ENCODE data around the gene NME1. TPM values are rescaled to one million over a fixed set of nuclear protein-coding genes. Genes with fewer than 3 reads are reported as not detected.
A peak's percentile ranks its signal among the peaks of the same experiment; 100 is the strongest.

Gene NME1
- total RNA-seq, 2 experiments from 2014 or later: 11.0 to 15.6 TPM

GRCh38 chr17:51152766-51153209 is 571 bp upstream of the NME1 start:
- CTCF ChIA-PET: interaction anchor here (0.5 to 2.9 kb wide), 30 partner anchors 10 to 755 kb away, joined by 3 to 67 read pairs (median 4); partner anchors contain the start of genes LRRC59, NME2 and SPAG9
- H3K36me3 Mint-ChIP-seq (ENCODE audit: low read depth): peaks cover 9% of the 10 kb centered on the region
- H3K4me1 Mint-ChIP-seq (ENCODE audit: low read depth): peaks cover 13% of the 10 kb centered on the region
- TF ChIP-seq CTCF (IDR thresholded peaks at IDR 0.05): no peak
- H3K4me1 ChIP-seq (ENCODE audit: insufficient read depth, low read length): peaks cover 20% of the 10 kb centered on the region
- no peaks in the 10 kb centered on the region for H3K36me3 ChIP-seq (ENCODE audit: insufficient read depth, low read length)
- H3K9me3 Mint-ChIP-seq: no peaks in the 10 kb centered on the region
- H3K27ac ChIP-seq (ENCODE audit: low read depth in 1 of 2, low read length in 2 of 2): peak overlapping the region; percentile 53 to 74
- no peaks in the 10 kb centered on the region for H3K27me3 Mint-ChIP-seq
- no peak for ATAC-seq (ENCODE audit: poor library complexity)
- no peak for DNase-seq
- H3K27ac Mint-ChIP-seq: no peak overlapping the region
- H3K4me3 Mint-ChIP-seq: no peak overlapping the region
- POLR2A ChIA-PET: interaction anchor here (0.6 to 2.1 kb wide), 22 partner anchors 9 to 844 kb away, joined by 3 to 40 read pairs (median 4); partner anchors contain the start of genes ANKRD40, LUC7L3, MBTD1 and NME2
- intact Hi-C loops (cut with DNase I, micrococcal nuclease): loop anchor here (1.0 to 10.0 kb wide), 9 partner anchors 31 to 435 kb away; partner anchors contain the start of genes LUC7L3 (in 1 of the 2), MBTD1 (in 1 of the 2), SPAG9 (in 1 of the 2) and TOB1 (in 1 of the 2)
- no peaks in the 10 kb centered on the region for H3K27me3 ChIP-seq (ENCODE audit: control insufficient read depth in 1 of 2, insufficient read depth in 2 of 2, low read length in 2 of 2)
- H3K9me3 ChIP-seq (ENCODE audit: control insufficient read depth in 1 of 2, insufficient read depth in 1 of 2, low read length in 2 of 2): no peaks in the 10 kb centered on the region
- H3K4me3 ChIP-seq (ENCODE audit: low read length): peak overlapping the region; percentile 27

GRCh38 chr17:51154176-51154575 is 817 bp downstream of the NME1 start:
- Histone ChIP-seq H3K27ac (ENCODE audit: low read depth in 1 of 2, low read length in 2 of 2) (peak overlapping the region in 1 of 2 donors; percentile 22), H3K27me3 (ENCODE audit: control insufficient read depth in 1 of 2, insufficient read depth in 2 of 2, low read length in 2 of 2) (no peaks in the 10 kb centered on the region), H3K9me3 (ENCODE audit: control insufficient read depth in 1 of 2, insufficient read depth in 1 of 2, low read length in 2 of 2) (no peaks in the 10 kb centered on the region), H3K36me3 (ENCODE audit: insufficient read depth, low read length) (no peaks in the 10 kb centered on the region), H3K4me1 (ENCODE audit: insufficient read depth, low read length) (peaks cover 20% of the 10 kb centered on the region), H3K4me3 (ENCODE audit: low read length) (peak overlapping the region; percentile 94)
- Mint-ChIP-seq H3K27ac (no peak overlapping the region), H3K27me3 (no peaks in the 10 kb centered on the region), H3K4me1 (ENCODE audit: low read depth) (peaks cover 13% of the 10 kb centered on the region), H3K9me3 (no peaks in the 10 kb centered on the region), H3K4me3 (no peak overlapping the region), H3K36me3 (ENCODE audit: low read depth) (peaks cover 20% of the 10 kb centered on the region)
- no peak for TF ChIP-seq CTCF (IDR thresholded peaks at IDR 0.05)
- ChIA-PET POLR2A (interaction anchor here (1.0 to 2.1 kb wide), 6 partner anchors 12 to 154 kb away, joined by 3 to 40 read pairs (median 12); partner anchors contain the start of genes NME2 and SPAG9), CTCF (interaction anchor here (1.0 to 2.9 kb wide), 2 partner anchors 11 to 152 kb away, joined by 3 to 67 read pairs; partner anchors contain the start of gene NME2)
- DNase-seq: peak in 3 of 14 experiments; percentile 5 to 19 (median 15)
- no peak for ATAC-seq (ENCODE audit: poor library complexity)
- intact Hi-C loops (cut with DNase I, micrococcal nuclease): loop anchor here (5.0 to 10.0 kb wide), 4 partner anchors 99 to 437 kb away; partner anchors contain the start of genes LUC7L3 (in 1 of the 2), MBTD1 (in 1 of the 2) and UTP18 (in 1 of the 2)

GRCh38 chr17:51155416-51155815 is 2.1 kb downstream of the NME1 start:
- ChIA-PET CTCF (interaction anchor here (1.0 kb wide), 1 partner anchor 10 kb away, joined by 3 read pairs; the partner anchor contains the start of gene NME2), POLR2A (interaction anchor here (1.1 kb wide), 1 partner anchor 11 kb away, joined by 3 read pairs; the partner anchor contains the start of gene NME2)
- no peaks in the 10 kb centered on the region for H3K9me3 Mint-ChIP-seq
- no peak for TF ChIP-seq CTCF (IDR thresholded peaks at IDR 0.05)
- H3K4me1 Mint-ChIP-seq (ENCODE audit: low read depth): peaks cover 13% of the 10 kb centered on the region
- Histone ChIP-seq H3K4me3 (ENCODE audit: low read length) (no peak overlapping the region), H3K27ac (ENCODE audit: low read depth in 1 of 2, low read length in 2 of 2) (no peak overlapping the region), H3K9me3 (ENCODE audit: control insufficient read depth in 1 of 2, insufficient read depth in 1 of 2, low read length in 2 of 2) (no peaks in the 10 kb centered on the region), H3K36me3 (ENCODE audit: insufficient read depth, low read length) (no peaks in the 10 kb centered on the region), H3K4me1 (ENCODE audit: insufficient read depth, low read length) (peaks cover 20% of the 10 kb centered on the region), H3K27me3 (ENCODE audit: control insufficient read depth in 1 of 2, insufficient read depth in 2 of 2, low read length in 2 of 2) (no peaks in the 10 kb centered on the region)
- H3K36me3 Mint-ChIP-seq (ENCODE audit: low read depth): peaks cover 29% of the 10 kb centered on the region
- H3K27ac Mint-ChIP-seq: no peak overlapping the region
- DNase-seq (no peak), ATAC-seq (ENCODE audit: poor library complexity) (no peak)
- intact Hi-C loops (cut with DNase I, micrococcal nuclease): loop anchor here in 1 of 2 experiments (10.0 kb wide), 1 partner anchor 101 kb away; no protein-coding TSS in a partner anchor
- H3K4me3 Mint-ChIP-seq: no peak overlapping the region
- no peaks in the 10 kb centered on the region for H3K27me3 Mint-ChIP-seq
